H4 (cell line): Measurements from ENCODE around the gene SLC1A5. TPM values are rescaled to one million over a fixed set of nuclear protein-coding genes. Genes with fewer than 3 reads are reported as not detected.
A peak's percentile ranks its signal among the peaks of the same experiment; 100 is the strongest.

Source experiments
- DNase-seq: peaks from one replicate; pipeline ENCODE4 v3.0.0-alpha.2; 2015; ENCODE audit warnings: low spot score
- total RNA-seq: library from RNA; depleted of rRNA; stranded (reverse); fragments of >200 nt; shearing (Covaris generic); gene quantifications from 2 replicates; pipeline ENCODE4 v1.2.3, GENCODE V29; 2014

The SLC1A5 gene
- total RNA-seq, 1 experiment from 2014 or later, result 159 TPM

- no peak for DNase-seq
Observed at GRCh38 chr19:46742926-46743480, 45.4 kb downstream of the SLC1A5 start.

- no peak for DNase-seq
Observed at GRCh38 chr19:46741447-46741846, 46.9 kb downstream of the SLC1A5 start.

- DNase-seq, result no peak
Observed at GRCh38 chr19:46739290-46739771, 49.1 kb downstream of the SLC1A5 start.

- no peak for DNase-seq
Observed at GRCh38 chr19:46737761-46738171, 50.6 kb downstream of the SLC1A5 start.

- DNase-seq, result no peak
Observed at GRCh38 chr19:46737298-46737654, 51.1 kb downstream of the SLC1A5 start.

GRCh38 chr19:46736531-46737297 is 51.7 kb downstream of the SLC1A5 start:
- DNase-seq, result peak; percentile 68

GRCh38 chr19:46733690-46734292 is 54.6 kb downstream of the SLC1A5 start:
- peak; percentile 54 for DNase-seq

- no peak for DNase-seq
Observed at GRCh38 chr19:46732966-46733689, 55.3 kb downstream of the SLC1A5 start.

- DNase-seq, result no peak
Observed at GRCh38 chr19:46732172-46732938, 56.0 kb downstream of the SLC1A5 start.

GRCh38 chr19:46731584-46731983 is 56.8 kb downstream of the SLC1A5 start:
- no peak for DNase-seq

- peak; percentile 96 for DNase-seq
Observed at GRCh38 chr19:46731007-46731501, 57.3 kb downstream of the SLC1A5 start.

- no peak for DNase-seq
Observed at GRCh38 chr19:46730595-46730994, 57.8 kb downstream of the SLC1A5 start.

- no peak for DNase-seq
Observed at GRCh38 chr19:46730187-46730586, 58.2 kb downstream of the SLC1A5 start.

GRCh38 chr19:46729696-46730095 is 58.7 kb downstream of the SLC1A5 start:
- no peak for DNase-seq

GRCh38 chr19:46728693-46729339 is 59.6 kb downstream of the SLC1A5 start:
- no peak for DNase-seq

GRCh38 chr19:46728208-46728607 is 60.2 kb downstream of the SLC1A5 start:
- DNase-seq, result no peak

- no peak for DNase-seq
Observed at GRCh38 chr19:46727757-46728156, 60.6 kb downstream of the SLC1A5 start.

GRCh38 chr19:46726971-46727501 is 61.4 kb downstream of the SLC1A5 start:
- DNase-seq, result no peak

GRCh38 chr19:46726551-46726950 is 61.8 kb downstream of the SLC1A5 start:
- DNase-seq, result no peak

GRCh38 chr19:46725859-46726393 is 62.5 kb downstream of the SLC1A5 start:
- no peak for DNase-seq
